Stomach smooth muscle (tissue), 2 donors: ENCODE results near the gene MXRA7.
"Not testable (repeated sequence)": the region's sequence is repeated elsewhere in the genome, so short reads cannot be mapped to it uniquely, and the experiment has no call there.

ENCODE experiments used
- H3K27ac ChIP-seq: one replicate; pipeline ENCODE4 v1.7.0; 2013; ENCODE audit warnings: mild to moderate bottlenecking, low read length, inconsistent platforms
- H3K27me3 ChIP-seq, 2 donors: one replicate each; pipeline ENCODE4 v1.7.0; 2013; ENCODE audit warnings: low read length in 2 of 2; ENCODE audit not compliant: insufficient read depth in 2 of 2, control insufficient read depth in 1 of 2
- H3K36me3 ChIP-seq, 2 donors: one replicate each; pipeline ENCODE4 v1.7.0; 2013; ENCODE audit warnings: low read length in 2 of 2; ENCODE audit not compliant: control insufficient read depth in 2 of 2, insufficient read depth in 2 of 2
- H3K4me1 ChIP-seq: one replicate; pipeline ENCODE4 v1.7.0; 2013; ENCODE audit warnings: low read length; ENCODE audit not compliant: control insufficient read depth, insufficient read depth
- H3K4me3 ChIP-seq, 2 donors: one replicate each; pipeline ENCODE4 v1.7.0; 2013; ENCODE audit warnings: low read length in 2 of 2
- H3K9ac ChIP-seq, 2 donors: one replicate each; pipeline ENCODE4 v1.7.0; 2013; ENCODE audit warnings: low read length in 2 of 2, mild to moderate bottlenecking in 1 of 2
- H3K9me3 ChIP-seq, 2 donors: one replicate each; pipeline ENCODE4 v1.7.0; 2013; ENCODE audit warnings: low read length in 2 of 2; ENCODE audit not compliant: control insufficient read depth in 2 of 2
- donor health status: healthy.
- donor health status: Pancreatic carcinoma.

Gene MXRA7

GRCh38 chr17:76714822-76715495, 4.2 kb upstream of the MXRA7 start:
- Histone ChIP-seq H3K4me1 (peaks cover 36% of the 10 kb centered on the region), H3K27me3 (no peaks in the 10 kb centered on the region), H3K9ac (peak overlapping the region in 1 of 2 donors; percentile 31), H3K36me3 (peaks cover 38 to 57% of the 10 kb centered on the region in 2 donors), H3K27ac (peak overlapping the region; percentile 79), H3K4me3 (no peak overlapping the region), H3K9me3 (no peaks in the 10 kb centered on the region)

- no peak overlapping the region for H3K4me3 ChIP-seq
- H3K4me1 ChIP-seq: peaks cover 42% of the 10 kb centered on the region
- no peaks in the 10 kb centered on the region for H3K9me3 ChIP-seq
- H3K36me3 ChIP-seq: peaks cover 31 to 52% of the 10 kb centered on the region in 2 donors
- no peak overlapping the region for H3K9ac ChIP-seq
- H3K27ac ChIP-seq: peak overlapping the region; percentile 79
- H3K27me3 ChIP-seq: no peaks in the 10 kb centered on the region
Measured at GRCh38 chr17:76714336-76714735, 3.6 kb upstream of the MXRA7 start.

DNA sequence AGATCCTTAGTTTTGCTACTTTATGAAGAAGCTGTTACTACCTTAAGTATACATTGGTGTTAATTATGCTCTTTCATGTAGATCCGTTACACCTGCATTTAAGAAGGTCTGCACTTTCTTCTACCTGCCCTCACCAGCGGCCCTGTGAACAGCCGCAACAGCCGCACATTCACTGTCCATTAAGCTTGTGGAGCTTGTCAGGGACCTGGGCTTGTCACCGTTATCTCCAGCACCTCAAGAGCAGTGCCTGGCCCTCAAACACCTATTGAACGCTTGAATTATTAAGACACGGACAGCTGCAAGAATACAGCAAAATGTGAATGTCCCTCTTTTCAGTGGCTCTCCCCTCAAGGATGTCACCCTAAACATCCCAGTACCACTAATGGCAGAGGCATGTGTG, 3.0 kb upstream of the MXRA7 start:
- Histone ChIP-seq H3K4me3 (no peak overlapping the region), H3K4me1 (peaks cover 46% of the 10 kb centered on the region), H3K36me3 (peaks cover 26 to 47% of the 10 kb centered on the region in 2 donors), H3K9me3 (no peaks in the 10 kb centered on the region), H3K27me3 (no peaks in the 10 kb centered on the region), H3K9ac (no peak overlapping the region), H3K27ac (peak overlapping the region; percentile 79)

DNA sequence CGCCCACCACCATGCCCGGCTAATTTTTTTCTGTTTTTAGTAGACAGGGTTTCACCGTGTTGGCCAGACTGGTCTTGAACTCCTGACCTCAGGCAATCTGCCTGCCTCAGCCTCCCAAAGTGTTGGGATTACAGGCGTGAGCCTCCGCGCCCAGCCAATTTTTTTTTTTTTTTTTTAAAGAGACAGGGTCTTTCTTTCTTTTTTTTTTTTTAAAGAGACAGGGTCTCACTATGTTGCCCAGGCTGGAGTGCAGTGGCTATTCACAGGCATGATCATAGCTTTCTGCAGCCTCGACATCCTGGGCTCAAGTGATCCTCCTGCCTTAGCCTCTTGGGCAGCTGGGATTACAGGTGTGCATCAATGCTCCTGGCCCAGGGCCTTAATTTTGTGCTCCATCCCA, 1.6 kb upstream of the MXRA7 start:
- Histone ChIP-seq H3K27ac (peak overlapping the region; percentile 90), H3K36me3 (peaks cover 21 to 38% of the 10 kb centered on the region in 2 donors), H3K4me1 (peaks cover 60% of the 10 kb centered on the region)
- H3K27me3 ChIP-seq, H3K9ac ChIP-seq, H3K9me3 ChIP-seq, H3K4me3 ChIP-seq: not testable (repeated sequence)

DNA sequence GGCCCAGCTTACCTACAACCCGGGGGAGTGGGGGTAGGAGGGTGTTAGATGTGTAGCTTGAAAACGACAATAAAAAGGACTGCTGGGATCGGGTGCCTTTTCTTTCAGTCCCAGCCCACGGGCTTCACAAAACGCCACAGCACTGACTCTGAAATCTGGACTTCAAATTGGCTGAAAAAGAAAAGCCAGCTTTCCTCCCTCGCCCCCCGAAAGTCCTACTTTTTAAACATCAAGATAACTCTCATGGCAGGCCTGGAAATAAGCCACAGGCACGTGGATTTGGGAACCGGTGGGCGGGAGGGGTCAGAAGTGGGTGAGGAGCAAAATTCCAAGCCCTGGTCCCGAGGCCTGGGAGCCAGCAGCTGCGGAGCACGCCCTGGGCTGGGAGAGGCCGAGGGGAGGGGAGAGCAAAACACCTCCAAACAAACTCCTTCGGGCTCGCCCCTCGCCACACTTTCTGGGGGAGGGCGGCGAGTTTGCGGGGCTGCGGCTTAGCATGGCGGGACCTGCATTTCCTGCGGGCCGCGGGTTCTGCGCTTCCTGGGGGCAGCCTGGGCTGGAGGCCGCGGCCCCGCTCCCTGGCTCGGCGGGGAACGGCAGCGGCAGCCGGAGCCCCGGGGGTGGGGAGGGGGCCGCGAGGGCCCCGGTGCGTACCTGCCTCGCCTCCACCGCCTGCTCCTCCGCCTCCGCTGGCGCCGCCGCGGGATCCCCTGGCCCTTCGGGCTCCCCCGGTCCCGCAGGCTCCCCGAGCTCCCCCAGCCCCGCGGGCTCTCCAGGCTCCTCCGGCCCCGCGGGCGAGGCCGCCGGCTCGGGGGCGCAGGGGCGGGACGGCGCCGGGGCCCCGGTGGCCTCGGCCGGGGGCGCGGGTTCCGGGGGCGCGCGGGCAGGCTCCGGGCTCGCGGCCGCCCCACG, 558 bp downstream of the MXRA7 start:
- not testable (repeated sequence) for H3K9me3 ChIP-seq, H3K27me3 ChIP-seq
- Histone ChIP-seq H3K27ac (peak overlapping the region; percentile 99), H3K4me3 (peak overlapping the region; percentile 84), H3K36me3 (peaks cover 14 to 18% of the 10 kb centered on the region in 2 donors), H3K9ac (peak overlapping the region; percentile 92 to 98), H3K4me1 (peaks cover 70% of the 10 kb centered on the region)

- no peaks in the 10 kb centered on the region for H3K27me3 ChIP-seq
- H3K4me1 ChIP-seq: peaks cover 69% of the 10 kb centered on the region
- peak overlapping the region; percentile 92 to 98 for H3K9ac ChIP-seq
- peaks cover 12 to 14% of the 10 kb centered on the region in 2 donors for H3K36me3 ChIP-seq
- no peaks in the 10 kb centered on the region for H3K9me3 ChIP-seq
- H3K27ac ChIP-seq: peak overlapping the region; percentile 99
- H3K4me3 ChIP-seq: peak overlapping the region; percentile 84
Measured at GRCh38 chr17:76709077-76709950, 1.5 kb downstream of the MXRA7 start.

DNA sequence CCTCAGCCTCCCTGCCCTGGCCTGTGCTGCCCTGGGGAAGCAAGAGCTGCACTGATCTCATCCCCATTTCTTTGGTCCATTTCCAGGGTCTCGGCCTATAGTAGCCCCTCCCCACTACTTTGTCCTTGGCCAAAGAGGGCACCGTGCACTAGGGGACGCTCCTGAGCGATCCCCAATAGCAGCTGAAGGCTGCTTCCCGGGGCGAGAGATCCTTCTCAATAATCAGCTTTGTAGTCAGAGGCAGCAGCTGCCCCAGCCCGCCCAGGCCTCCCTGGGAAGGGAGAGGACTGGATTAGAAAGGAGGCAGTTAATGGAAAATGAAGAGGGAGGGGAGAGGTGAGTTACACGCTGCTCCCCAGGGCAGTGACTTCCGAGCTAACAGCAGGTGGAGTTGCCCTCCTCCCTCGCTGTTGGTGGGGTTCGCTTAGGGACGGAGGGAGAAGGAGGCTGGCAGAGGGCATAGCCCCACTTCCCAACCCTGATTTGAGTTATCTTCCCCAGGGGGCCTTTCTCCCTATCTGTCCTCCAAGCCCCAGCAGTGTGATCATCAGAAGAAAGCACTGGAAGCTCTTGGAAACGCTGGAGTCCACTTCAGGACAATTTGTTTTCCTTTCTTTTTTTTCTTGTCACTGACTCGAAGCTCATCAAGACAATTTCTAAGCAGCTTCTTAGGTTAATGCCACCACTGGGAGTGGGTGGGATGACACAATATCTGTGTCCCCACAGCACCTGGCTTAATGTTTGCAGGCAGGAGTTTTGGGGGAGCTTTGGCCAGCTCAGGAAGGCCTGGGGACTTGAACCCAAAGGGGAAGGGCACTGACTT, 2.6 kb downstream of the MXRA7 start:
- no peaks in the 10 kb centered on the region for H3K9me3 ChIP-seq
- no peaks in the 10 kb centered on the region for H3K27me3 ChIP-seq
- peak overlapping the region; percentile 86 to 92 for H3K9ac ChIP-seq
- H3K4me3 ChIP-seq: peak overlapping the region; percentile 45 to 84
- peaks cover 70% of the 10 kb centered on the region for H3K4me1 ChIP-seq
- peak overlapping the region; percentile 99 for H3K27ac ChIP-seq
- H3K36me3 ChIP-seq: peaks cover 4% of the 10 kb centered on the region in 2 donors

DNA sequence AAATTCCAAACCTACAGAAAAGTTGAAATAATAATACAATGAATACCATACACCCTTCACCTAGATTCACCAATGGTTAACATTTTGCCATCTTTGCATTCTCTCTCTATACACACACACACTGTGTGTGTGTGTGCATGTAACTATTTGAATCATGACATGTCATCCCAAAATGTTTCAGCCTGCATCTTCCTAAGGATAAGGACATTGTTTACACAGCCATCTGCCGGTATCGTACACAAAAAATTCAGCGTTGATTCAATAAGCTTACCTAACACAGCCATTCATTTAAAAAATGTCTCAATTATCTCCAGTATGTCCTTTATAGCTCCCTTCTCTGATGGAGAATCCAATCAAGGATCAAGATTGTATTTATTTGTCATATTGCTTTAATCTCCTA, 3.9 kb downstream of the MXRA7 start:
- peak overlapping the region; percentile 99 for H3K27ac ChIP-seq
- no peaks in the 10 kb centered on the region for H3K36me3 ChIP-seq
- no peaks in the 10 kb centered on the region for H3K9me3 ChIP-seq
- H3K4me3 ChIP-seq: no peak overlapping the region
- H3K27me3 ChIP-seq: no peaks in the 10 kb centered on the region
- H3K4me1 ChIP-seq: peaks cover 72% of the 10 kb centered on the region
- H3K9ac ChIP-seq: no peak overlapping the region

DNA sequence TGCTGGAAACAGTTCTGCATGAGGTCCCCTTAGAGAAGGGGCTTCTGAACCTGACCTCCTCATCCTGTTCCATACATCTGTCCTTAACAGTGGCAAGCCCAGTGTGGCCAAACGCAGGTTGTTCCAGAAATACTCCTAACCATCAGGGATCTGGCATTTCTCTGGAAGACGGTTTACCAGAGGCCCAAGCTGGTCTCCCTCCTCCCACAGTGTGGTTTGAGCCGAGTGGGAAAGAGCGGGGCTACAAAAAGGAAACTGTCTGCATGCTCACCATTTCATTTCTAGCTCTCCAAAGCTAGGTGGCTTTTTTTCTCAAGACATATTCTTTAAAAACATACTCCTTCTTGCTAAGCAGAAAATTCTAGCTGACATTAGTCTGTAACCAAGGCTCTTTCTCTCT, 6.0 kb downstream of the MXRA7 start:
- Histone ChIP-seq H3K36me3 (no peaks in the 10 kb centered on the region), H3K4me1 (peaks cover 80% of the 10 kb centered on the region), H3K27ac (peak overlapping the region; percentile 99)

More for the DNA sequence above, 6.0 kb downstream of the MXRA7 start:
- Histone ChIP-seq H3K9ac (no peak overlapping the region), H3K4me3 (peak overlapping the region in 1 of 2 donors; percentile 22), H3K9me3 (no peaks in the 10 kb centered on the region), H3K27me3 (no peaks in the 10 kb centered on the region)
